GM12892 (cell line): Measurements from ENCODE around the gene MAGI2.

Source experiments
- POLR2A ChIP-seq: IDR thresholded peaks from 2 replicates; pipeline ENCODE4 v1.6.1; 2011; ENCODE audit warnings: low read depth, low read length, control low read depth
- POLR2AphosphoS5 ChIP-seq: IDR thresholded peaks from 2 replicates; pipeline ENCODE4 v1.6.1; 2011; ENCODE audit warnings: low read depth, low read length, control low read depth

GRCh38 chr7:78571292-78571691, 882.2 kb downstream of the MAGI2 start:
- TF ChIP-seq POLR2AphosphoS5: no peak
- no peak for TF ChIP-seq POLR2A
